HCT116 (cell line): ENCODE data around the gene IBA57. TPM values are rescaled to one million over a fixed set of nuclear protein-coding genes. Genes with fewer than 3 reads are reported as not detected.

Experiments used
- ATAC-seq: fragments of 200-7000 bp; cut with Tn5 transposase; 2 replicates; pipeline ENCODE4 v1.9.1; 2020; ENCODE audit warnings: mild to moderate bottlenecking, moderate library complexity
- BruUV-seq: library from RNA; stranded (reverse); fragments of 400-500 nt; replicated peaks from 2 replicates; lab custom pipeline; 2021; lab: Mats Ljungman, UMichigan
- CTCF ChIA-PET: fragments of 300-600 bp; sonication (Branson Sonifier 250); formaldehyde crosslinking; loops from one replicate; lab custom pipeline; 2021; ENCODE audit warnings: antibody characterized with exemption; lab: Charles Lee
- POLR2A ChIA-PET: fragments of 300-600, 350-600 bp; sonication (Branson Sonifier 250); formaldehyde crosslinking; loops from one replicate; lab custom pipeline; 2021; ENCODE audit warnings: antibody characterized with exemption; lab: Charles Lee
- RAD21 ChIA-PET, 2 experiments: fragments of 300-600 bp; sonication (Branson Sonifier 250); formaldehyde crosslinking; loops; one replicate each; lab custom pipeline; 2023; ENCODE audit warnings: low total read pairs in 2 of 2; ENCODE audit not compliant: uncharacterized antibody in 2 of 2, unreplicated experiment in 2 of 2, low non-redundant PET in 1 of 2; lab: Charles Lee
- DNase-seq: peaks from one replicate; pipeline ENCODE4 v3.0.0-alpha.2; 2010; ENCODE audit warnings: low read depth, low spot score
- H2AFZ ChIP-seq: fragments of 200-600 bp; shearing (Covaris generic), sonication (generic); 2 replicates; pipeline ENCODE4 v1.6.1; 2017; ENCODE audit warnings: low read depth, mixed run types, mixed read lengths, antibody characterized with exemption, low read length; ENCODE audit not compliant: poor library complexity, severe bottlenecking
- H3K27ac ChIP-seq: 2 replicates; pipeline ENCODE4 v1.5.1; 2012; ENCODE audit warnings: low read depth, low read length
- H3K27me3 ChIP-seq: fragments of 200-600 bp; sonication (generic); 2 replicates; pipeline ENCODE4 v1.6.1; 2016; ENCODE audit warnings: mixed run types, low read length, mixed read lengths; ENCODE audit not compliant: insufficient read depth
- H3K36me3 ChIP-seq, 2 experiments: fragments of 200-500 bp in 1 of 2; fragments of 200-600 bp in 1 of 2; sonication (Bioruptor generic) in 1 of 2; sonication (generic) in 1 of 2; 2 replicates each; pipeline versions ENCODE4 v1.5.1 to v1.6.1; 2014 to 2016; ENCODE audit warnings: low read length in 2 of 2, inconsistent platforms in 1 of 2, mixed read lengths in 1 of 2, mixed run types in 1 of 2; ENCODE audit not compliant: insufficient read depth in 2 of 2, control insufficient read depth in 1 of 2
- H3K4me1 ChIP-seq, 2 experiments: fragments of 200-600 bp in 1 of 2; sonication (generic) in 1 of 2; 2 replicates each; pipeline versions ENCODE4 v1.5.1 to v1.6.1; 2012 to 2017; ENCODE audit warnings: low read length in 2 of 2, inconsistent platforms in 1 of 2, mild to moderate bottlenecking in 1 of 2, mixed read lengths in 1 of 2, mixed run types in 1 of 2, moderate library complexity in 1 of 2; ENCODE audit not compliant: insufficient read depth in 2 of 2, control insufficient read depth in 1 of 2
- H3K4me2 ChIP-seq: fragments of 200-600 bp; sonication (generic); 2 replicates; pipeline ENCODE4 v1.6.1; 2017; ENCODE audit warnings: mixed run types, low read length, mixed read lengths
- H3K4me3 ChIP-seq, 2 experiments: fragments of 200-600 bp in 1 of 2; sonication (generic) in 1 of 2; replicated peaks in 1 of 2; 2 replicates each; pipeline ENCODE4 v1.5.1; 2011 to 2016; ENCODE audit warnings: low read length in 2 of 2, control low read depth in 1 of 2, low read depth in 1 of 2, mild to moderate bottlenecking in 1 of 2, mixed read lengths in 1 of 2, mixed run types in 1 of 2
- H3K79me2 ChIP-seq: fragments of 200-600 bp; sonication (generic); 2 replicates; pipeline ENCODE4 v1.6.1; 2017; ENCODE audit warnings: mild to moderate bottlenecking, mixed run types, low read length, moderate library complexity, mixed read lengths; ENCODE audit not compliant: insufficient read depth
- H3K9ac ChIP-seq: fragments of 200-600 bp; sonication (generic); 2 replicates; pipeline ENCODE4 v1.6.1; 2016; ENCODE audit warnings: low read length, mixed read lengths
- H3K9me2 ChIP-seq: fragments of 200-600 bp; sonication (generic), shearing (Covaris generic); 2 replicates; pipeline ENCODE4 v1.6.1; 2017; ENCODE audit warnings: mixed run types, mild to moderate bottlenecking, moderate library complexity; ENCODE audit not compliant: insufficient read depth
- H3K9me3 ChIP-seq, 2 experiments: fragments of 200-500 bp in 1 of 2; fragments of 200-600 bp in 1 of 2; sonication (Bioruptor generic) in 1 of 2; sonication (generic) in 1 of 2; 2 replicates each; pipeline ENCODE4 v1.6.1; 2014 to 2017; ENCODE audit warnings: low read length in 2 of 2, mixed read lengths in 2 of 2, inconsistent platforms in 1 of 2, low read depth in 1 of 2, mild to moderate bottlenecking in 1 of 2, mixed run types in 1 of 2, moderate library complexity in 1 of 2; ENCODE audit not compliant: control insufficient read depth in 1 of 2, insufficient read depth in 1 of 2
- H4K20me1 ChIP-seq: fragments of 200-600 bp; sonication (generic), shearing (Covaris generic); 2 replicates; pipeline ENCODE4 v1.6.1; 2017; ENCODE audit warnings: mixed run types, mild to moderate bottlenecking, moderate library complexity; ENCODE audit not compliant: insufficient read depth
- CEBPB ChIP-seq: IDR thresholded peaks from 2 replicates; pipeline ENCODE4 v1.6.1; 2012; ENCODE audit warnings: low read depth
- ELF1 ChIP-seq: IDR thresholded peaks from 2 replicates; pipeline ENCODE4 v1.6.1; 2012; ENCODE audit warnings: low read depth, borderline replicate concordance
- EZH2 ChIP-seq: fragments of 200-600 bp; sonication (generic); IDR thresholded peaks from 2 replicates; pipeline ENCODE4 v1.6.1; 2017; ENCODE audit warnings: antibody characterized with exemption, mixed run types
- JUND ChIP-seq: IDR thresholded peaks from 2 replicates; pipeline ENCODE4 v1.6.1; 2012
- POLR2A ChIP-seq: IDR thresholded peaks from 2 replicates; pipeline ENCODE4 v1.7.0; 2011; ENCODE audit warnings: borderline replicate concordance; ENCODE audit not compliant: insufficient read depth, insufficient read length; ENCODE audit errors: extremely low read depth
- SIN3A ChIP-seq: IDR thresholded peaks from 2 replicates; pipeline ENCODE4 v1.6.1; 2012; ENCODE audit warnings: low read depth
- SP1 ChIP-seq: IDR thresholded peaks from 2 replicates; pipeline ENCODE4 v1.6.1; 2012; ENCODE audit warnings: low read depth
- SRF ChIP-seq: IDR thresholded peaks from 2 replicates; pipeline ENCODE4 v1.6.1; 2012; ENCODE audit warnings: low read depth
- ZNF274 ChIP-seq: fragments of 200-500 bp; sonication (Bioruptor generic); IDR thresholded peaks from 2 replicates; pipeline ENCODE4 v1.6.1; 2014; ENCODE audit warnings: mild to moderate bottlenecking, low read depth, low read length, inconsistent platforms
- intact Hi-C: fragments of 100-400 bp; cut with micrococcal nuclease; formaldehyde crosslinking; loops from 2 replicates; pipeline ENCODE4 v1.10.0; 2022
- total RNA-seq: library from RNA; stranded (reverse); gene quantifications from one replicate; pipeline ENCODE4 v1.2.1, GENCODE V29; 2021; ENCODE audit not compliant: unreplicated experiment

The IBA57 gene
- total RNA-seq, 1 experiment from 2014 or later, result 11.6 TPM

DNA sequence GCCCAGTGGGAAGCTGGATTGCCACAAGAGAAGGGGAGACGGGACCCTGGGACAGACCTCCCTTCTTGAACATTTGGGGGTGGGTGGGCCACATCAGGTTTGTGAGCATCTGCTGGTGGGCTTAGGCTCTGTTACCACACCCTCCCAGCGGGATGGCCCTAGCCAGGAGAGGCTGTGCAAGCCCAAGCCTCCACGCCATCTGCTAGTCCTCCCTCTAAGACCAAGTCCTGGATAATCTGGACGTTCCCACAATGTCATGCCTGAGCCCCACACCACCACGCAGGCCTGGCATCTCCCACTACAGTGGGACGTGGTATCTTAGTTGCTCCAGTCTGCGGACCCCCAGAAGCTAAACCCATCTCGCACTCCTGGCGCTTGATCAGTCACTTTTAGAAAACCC is 3.7 kb upstream of the IBA57 start:
- Histone ChIP-seq H3K27ac (no peak overlapping the region), H3K4me1 (peaks cover 7 to 36% of the 10 kb centered on the region in 2 experiments), H3K36me3 (no peaks in the 10 kb centered on the region), H2AFZ (no peak overlapping the region), H3K9me3 (no peaks in the 10 kb centered on the region), H3K9ac (no peak overlapping the region), H3K4me3 (no peak overlapping the region), H4K20me1 (no peaks in the 10 kb centered on the region), H3K79me2 (peaks cover 6% of the 10 kb centered on the region; the same call in 1 of the 2 replicates), H3K9me2 (no peaks in the 10 kb centered on the region), H3K4me2 (no peak overlapping the region), H3K27me3 (no peaks in the 10 kb centered on the region)
- no peak for DNase-seq
- ChIA-PET CTCF (no interaction called here), RAD21 (no interaction called here), POLR2A (no interaction called here)
- intact Hi-C loops, result no loop called here
- no TSS peak for BruUV-seq
- ATAC-seq, result no peak
- TF ChIP-seq EZH2 (no peak), SRF (no peak), ELF1 (no peak), POLR2A (no peak), JUND (no peak), CEBPB (no peak), SIN3A (no peak), SP1 (no peak)

DNA sequence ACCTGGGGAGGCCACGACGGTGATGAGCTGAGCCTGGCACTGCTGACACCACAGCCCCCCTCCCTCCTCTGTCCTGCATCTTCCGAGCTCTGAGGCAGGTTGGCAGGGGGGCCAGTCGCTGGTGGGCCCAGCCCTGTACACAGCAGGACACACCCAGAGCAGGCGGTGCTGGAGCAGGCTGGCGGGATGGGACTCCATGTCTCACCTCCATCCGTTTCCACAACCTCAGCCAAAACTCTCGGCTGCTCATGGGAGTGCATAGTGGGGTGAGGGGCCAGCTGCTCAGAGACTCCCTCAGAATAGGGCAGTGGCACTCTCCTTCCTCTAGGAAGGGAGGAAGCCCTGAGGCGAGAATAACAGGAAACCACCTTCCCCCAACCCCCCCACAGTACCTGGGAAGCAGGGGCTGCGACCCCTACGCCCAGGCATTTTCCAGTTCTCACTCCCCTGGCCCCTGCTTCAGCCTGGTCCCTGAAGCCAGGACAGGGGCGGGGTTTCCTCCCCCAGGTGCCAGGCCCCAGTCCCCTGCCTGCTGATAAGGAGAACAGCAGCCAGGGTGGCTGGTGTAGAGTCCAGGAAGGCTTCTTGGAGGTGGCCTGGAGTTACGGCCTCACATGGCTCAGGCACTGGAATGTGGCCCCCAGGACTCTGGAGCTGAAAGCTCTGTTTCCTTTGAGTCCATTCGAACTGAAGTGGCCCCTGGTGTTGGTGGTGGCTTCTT is 3.2 kb upstream of the IBA57 start:
- no peak overlapping the region for H3K4me2 ChIP-seq
- no peaks in the 10 kb centered on the region for H3K36me3 ChIP-seq
- ChIA-PET RAD21 (no interaction called here), CTCF (no interaction called here), POLR2A (no interaction called here)
- H3K27me3 ChIP-seq, result no peaks in the 10 kb centered on the region
- peak overlapping the region; percentile 11; the same call in 1 of the 2 replicates for H3K9ac ChIP-seq
- intact Hi-C loops, result no loop called here
- TF ChIP-seq ELF1, result no peak
- TF ChIP-seq ZNF274, result no peak
- H3K4me3 ChIP-seq, result no peak overlapping the region
- BruUV-seq, result no TSS peak
- H4K20me1 ChIP-seq, result no peaks in the 10 kb centered on the region
- peak overlapping the region; percentile 16; the same call in 1 of the 2 replicates for H3K27ac ChIP-seq
- H3K9me2 ChIP-seq, result no peaks in the 10 kb centered on the region
- no peak overlapping the region for H2AFZ ChIP-seq
- H3K4me1 ChIP-seq, result peaks cover 10 to 39% of the 10 kb centered on the region in 2 experiments
- DNase-seq (no peak), ATAC-seq (no peak)
- no peaks in the 10 kb centered on the region for H3K9me3 ChIP-seq
- H3K79me2 ChIP-seq, result peaks cover 10% of the 10 kb centered on the region
